IgD-negative memory B cell (primary cell): Measurements from ENCODE around the gene CD200. TPM values are rescaled to one million over a fixed set of nuclear protein-coding genes. Genes with fewer than 3 reads are reported as not detected.
A peak's percentile ranks its signal among the peaks of the same experiment; 100 is the strongest.
"Not testable (repeated sequence)": the region's sequence is repeated elsewhere in the genome, so short reads cannot be mapped to it uniquely, and the experiment has no call there.

Experiments
- H3K27ac Mint-ChIP-seq, 3 donors: one replicate each; pipeline ENCODE4 v1.8.0; 2020 to 2022; ENCODE audit warnings: mild to moderate bottlenecking in 3 of 3, mixed read lengths in 3 of 3, moderate library complexity in 1 of 3
- H3K27me3 Mint-ChIP-seq: one replicate; pipeline ENCODE4 v1.8.0; 2021; ENCODE audit warnings: mixed read lengths
- H3K36me3 Mint-ChIP-seq: one replicate; pipeline ENCODE4 v1.8.0; 2020; ENCODE audit warnings: mild to moderate bottlenecking, mixed read lengths
- H3K4me1 Mint-ChIP-seq, 3 donors: one replicate each; pipeline ENCODE4 v1.8.0; 2020 to 2022; ENCODE audit warnings: mixed read lengths in 3 of 3, mild to moderate bottlenecking in 1 of 3
- H3K4me3 Mint-ChIP-seq, 4 donors: one replicate each; pipeline ENCODE4 v1.8.0; 2020 to 2022; ENCODE audit warnings: mild to moderate bottlenecking in 4 of 4, mixed read lengths in 4 of 4, moderate library complexity in 3 of 4
- H3K9me3 Mint-ChIP-seq, 3 donors: one replicate each; pipeline ENCODE4 v1.8.0; 2020 to 2021; ENCODE audit warnings: mixed read lengths in 3 of 3, mild to moderate bottlenecking in 1 of 3
- polyA plus RNA-seq: library from polyadenylated mRNA; unstranded; fragments of 300-500 nt; fragmentation: Illumina TruSeq; gene quantifications from one replicate; pipeline ENCODE4 v1.2.3, GENCODE V29; 2021

The CD200 gene
- polyA plus RNA-seq, 1 donor from 2014 or later, result 40.9 TPM

DNA sequence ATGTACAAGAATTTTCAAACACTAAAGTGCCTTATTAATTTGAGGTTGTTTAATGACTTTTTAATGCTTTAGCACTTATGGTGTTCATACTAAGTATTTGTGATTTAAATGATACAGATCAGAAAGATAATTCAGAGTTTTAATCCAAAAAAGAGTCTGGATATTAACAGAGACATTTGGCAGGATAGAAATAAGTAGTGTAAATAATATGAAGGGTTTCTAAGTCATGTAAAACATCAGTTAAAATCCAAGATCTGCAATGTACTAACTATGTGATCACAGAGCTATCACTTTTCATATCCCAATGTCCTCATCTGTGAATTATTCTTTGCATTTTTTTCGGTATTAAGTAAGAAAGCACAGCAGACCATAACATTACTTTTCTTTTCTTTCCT, 62.9 kb downstream of the CD200 start:
- Mint-ChIP-seq H3K27me3 (no peaks in the 10 kb centered on the region), H3K4me3 (no peak overlapping the region), H3K4me1 (peaks cover 9 to 21% (median 9%) of the 10 kb centered on the region in 3 donors), H3K36me3 (no peaks in the 10 kb centered on the region), H3K9me3 (peaks cover 2 to 10% (median 3%) of the 10 kb centered on the region in 3 donors), H3K27ac (no peak overlapping the region)

- Mint-ChIP-seq H3K27me3 (no peaks in the 10 kb centered on the region), H3K4me3 (no peak overlapping the region), H3K4me1 (peaks cover 2 to 10% (median 9%) of the 10 kb centered on the region in 3 donors), H3K9me3 (peaks cover under 1 to 6% (median 3%) of the 10 kb centered on the region in 3 donors), H3K27ac (no peak overlapping the region), H3K36me3 (no peaks in the 10 kb centered on the region)
Measured at GRCh38 chr3:112397556-112397955, 64.6 kb downstream of the CD200 start.

DNA sequence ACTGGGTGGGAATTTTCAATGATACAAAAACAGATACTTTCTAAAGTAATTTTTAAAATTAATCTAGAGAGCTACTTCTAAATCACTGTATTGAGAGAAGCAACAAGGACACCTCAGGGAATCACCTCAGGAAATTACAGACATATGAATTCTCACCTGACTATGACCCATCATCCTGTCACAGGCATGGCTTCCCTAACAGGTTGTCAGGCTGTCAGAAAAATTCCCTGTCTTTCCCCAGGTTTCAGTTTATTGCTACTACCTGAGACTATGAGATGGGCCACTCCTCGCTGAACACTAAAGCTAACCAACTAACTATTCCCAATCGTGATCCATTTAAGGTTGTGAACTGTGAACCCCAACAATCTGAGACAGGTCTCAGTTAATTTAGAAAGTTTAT, 66.1 kb downstream of the CD200 start:
- Mint-ChIP-seq H3K9me3 (no peaks in the 10 kb centered on the region), H3K36me3 (no peaks in the 10 kb centered on the region), H3K27me3 (no peaks in the 10 kb centered on the region), H3K27ac (no peak overlapping the region), H3K4me3 (no peak overlapping the region), H3K4me1 (peaks cover 2 to 10% (median 9%) of the 10 kb centered on the region in 3 donors)

GRCh38 chr3:112399554-112399953, 66.6 kb downstream of the CD200 start:
- not testable (repeated sequence) for H3K36me3 Mint-ChIP-seq, H3K27ac Mint-ChIP-seq, H3K4me3 Mint-ChIP-seq, H3K4me1 Mint-ChIP-seq, H3K27me3 Mint-ChIP-seq, H3K9me3 Mint-ChIP-seq

GRCh38 chr3:112400317-112400716, 67.4 kb downstream of the CD200 start:
- not testable (repeated sequence) for H3K4me1 Mint-ChIP-seq, H3K36me3 Mint-ChIP-seq, H3K27ac Mint-ChIP-seq, H3K9me3 Mint-ChIP-seq, H3K4me3 Mint-ChIP-seq, H3K27me3 Mint-ChIP-seq

DNA sequence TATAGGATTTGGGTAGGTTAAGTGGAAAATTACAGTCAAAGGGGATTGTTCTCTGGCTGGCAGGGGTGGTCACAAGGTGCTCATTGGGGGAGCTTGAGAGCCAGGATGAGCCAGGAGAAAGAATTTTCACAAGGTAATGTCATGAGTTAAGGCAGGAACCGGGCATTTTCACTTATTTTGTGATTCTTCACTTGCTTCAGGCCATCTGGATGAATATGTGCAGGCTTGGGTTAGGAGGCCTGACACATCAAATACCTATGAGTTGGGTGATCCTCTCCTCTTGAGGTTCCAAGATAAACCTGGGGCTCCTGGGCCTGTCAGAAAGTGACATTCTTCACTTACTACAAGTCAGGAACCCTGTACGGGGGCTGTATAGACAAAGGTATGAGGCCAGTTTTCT, 68.7 kb downstream of the CD200 start:
- Mint-ChIP-seq H3K27ac (no peak overlapping the region), H3K4me1 (peaks cover 0 to 5% (median 2%) of the 10 kb centered on the region in 3 donors), H3K4me3 (no peak overlapping the region), H3K9me3 (no peaks in the 10 kb centered on the region), H3K36me3 (no peaks in the 10 kb centered on the region), H3K27me3 (no peaks in the 10 kb centered on the region)

GRCh38 chr3:112403103-112403502, 70.1 kb downstream of the CD200 start:
- peaks cover 3% of the 10 kb centered on the region for H3K36me3 Mint-ChIP-seq
- H3K27ac Mint-ChIP-seq, result no peak overlapping the region
- no peak overlapping the region for H3K4me3 Mint-ChIP-seq
- H3K9me3 Mint-ChIP-seq, result no peaks in the 10 kb centered on the region
- no peaks in the 10 kb centered on the region for H3K27me3 Mint-ChIP-seq
- peaks cover 7 to 13% (median 13%) of the 10 kb centered on the region in 3 donors for H3K4me1 Mint-ChIP-seq

GRCh38 chr3:112404924-112405549, 72.1 kb downstream of the CD200 start:
- not testable (repeated sequence) for H3K27me3 Mint-ChIP-seq, H3K4me3 Mint-ChIP-seq, H3K27ac Mint-ChIP-seq, H3K9me3 Mint-ChIP-seq, H3K36me3 Mint-ChIP-seq
- peaks cover 7 to 16% (median 13%) of the 10 kb centered on the region in 3 donors for H3K4me1 Mint-ChIP-seq

GRCh38 chr3:112405845-112406244, 72.9 kb downstream of the CD200 start:
- Mint-ChIP-seq H3K4me3 (no peak overlapping the region), H3K9me3 (no peaks in the 10 kb centered on the region), H3K36me3 (peaks cover 3% of the 10 kb centered on the region), H3K4me1 (peaks cover 7 to 16% (median 13%) of the 10 kb centered on the region in 3 donors), H3K27ac (no peak overlapping the region), H3K27me3 (no peaks in the 10 kb centered on the region)

DNA sequence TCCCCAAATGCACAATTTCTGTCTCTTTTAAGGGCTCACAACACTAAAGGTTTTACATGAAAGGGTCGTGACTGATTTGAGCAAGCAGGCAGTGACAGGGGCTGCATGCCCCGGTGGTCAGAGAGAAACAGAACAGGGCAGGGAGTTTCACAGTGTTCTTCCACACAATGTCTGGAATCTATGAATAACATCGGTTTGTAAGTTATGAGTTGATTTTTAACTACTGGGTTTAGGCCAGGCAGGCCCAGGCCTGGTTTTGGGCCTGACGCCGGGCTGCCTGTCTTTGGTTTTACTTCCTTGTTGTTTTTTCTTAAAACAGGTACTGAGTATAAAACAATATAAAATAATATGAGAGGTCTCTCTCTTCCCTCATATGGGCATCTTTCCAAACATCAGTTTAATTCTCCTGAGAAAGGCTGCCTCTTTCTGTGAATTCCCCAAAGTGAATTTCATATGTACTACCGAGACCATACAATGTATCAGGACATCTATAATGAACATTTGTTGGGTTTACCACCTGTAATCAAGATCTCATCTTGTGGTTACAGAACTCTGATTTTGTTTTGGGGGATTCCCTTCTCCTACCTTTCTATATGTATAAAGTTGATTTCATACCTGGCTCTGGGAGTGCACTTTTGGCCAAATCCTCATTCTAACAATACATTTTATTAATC, 74.4 kb downstream of the CD200 start:
- H3K4me1 Mint-ChIP-seq, result peaks cover 11 to 22% (median 14%) of the 10 kb centered on the region in 3 donors
- peak overlapping the region; percentile 38 to 84 (median 78) for H3K27ac Mint-ChIP-seq
- H3K36me3 Mint-ChIP-seq, result peaks cover 3% of the 10 kb centered on the region
- H3K4me3 Mint-ChIP-seq, result peak overlapping the region in 2 of 4 donors; percentile 52 to 74
- no peaks in the 10 kb centered on the region for H3K9me3 Mint-ChIP-seq
- no peaks in the 10 kb centered on the region for H3K27me3 Mint-ChIP-seq

DNA sequence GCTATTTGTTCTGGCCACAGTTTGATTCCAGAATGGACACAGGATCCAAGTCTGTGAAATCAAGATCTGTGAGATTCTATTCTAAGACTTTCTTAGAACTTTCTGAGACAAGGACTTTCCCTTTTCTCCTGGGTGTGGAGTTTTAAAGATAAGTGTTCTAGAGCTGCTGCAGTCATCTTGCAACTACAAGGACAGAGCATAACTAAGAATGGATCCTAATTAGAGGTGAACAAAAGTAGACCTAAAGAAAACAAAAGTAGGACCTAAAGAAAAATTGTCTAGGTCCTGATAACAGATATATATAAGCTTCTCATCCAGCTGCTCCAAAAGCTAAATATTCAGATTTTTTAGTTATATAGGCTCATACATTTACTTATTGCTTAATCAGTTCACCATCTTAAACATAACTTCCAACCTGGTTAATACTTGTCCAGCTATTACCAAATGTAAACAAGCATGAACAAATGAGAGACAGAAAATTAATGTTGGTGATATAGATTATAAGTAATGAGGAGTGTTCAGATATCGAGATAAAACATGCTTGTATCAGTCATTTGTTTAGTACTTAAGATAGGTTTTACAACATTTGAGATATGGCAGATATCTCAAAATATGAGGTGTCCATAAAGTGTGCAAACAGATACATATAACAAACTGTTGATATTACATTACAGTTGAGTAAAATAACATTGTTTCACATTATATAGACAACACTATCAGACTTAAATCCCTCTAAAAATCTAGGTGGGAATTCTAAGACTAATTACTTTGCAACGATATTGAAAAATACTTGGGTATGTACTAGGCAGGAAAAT, 75.1 kb downstream of the CD200 start:
- Mint-ChIP-seq H3K4me3 (peak overlapping the region in 2 of 4 donors; percentile 29 to 60), H3K4me1 (peaks cover 19 to 30% (median 20%) of the 10 kb centered on the region in 3 donors), H3K36me3 (peaks cover 3% of the 10 kb centered on the region), H3K9me3 (no peaks in the 10 kb centered on the region), H3K27me3 (no peaks in the 10 kb centered on the region), H3K27ac (peak overlapping the region in 1 of 3 donors; percentile 38)

- Mint-ChIP-seq H3K27ac (no peak overlapping the region), H3K36me3 (peaks cover 3% of the 10 kb centered on the region), H3K27me3 (no peaks in the 10 kb centered on the region), H3K9me3 (no peaks in the 10 kb centered on the region), H3K4me3 (no peak overlapping the region), H3K4me1 (peaks cover 22 to 34% (median 26%) of the 10 kb centered on the region in 3 donors)
Measured at GRCh38 chr3:112409041-112409440, 76.1 kb downstream of the CD200 start.

DNA sequence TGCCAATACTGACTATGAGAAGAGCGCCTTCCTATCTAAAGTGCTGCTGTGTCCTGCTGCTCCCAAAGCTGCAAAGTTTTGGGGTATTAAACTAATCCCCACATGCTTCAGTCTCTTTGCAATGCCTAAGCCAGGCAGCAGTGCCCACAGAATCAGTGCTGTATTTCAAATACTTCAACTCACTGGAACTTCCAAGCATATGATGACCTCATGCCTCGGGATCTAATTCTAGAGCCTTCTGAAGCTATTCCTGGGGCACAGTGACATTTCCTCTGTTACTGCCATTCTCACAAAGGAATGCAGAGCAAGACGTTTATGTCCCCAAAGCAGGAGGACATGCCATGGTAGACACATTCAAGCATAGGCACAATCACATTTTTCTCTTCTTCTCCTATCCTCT, 78.5 kb downstream of the CD200 start:
- peaks cover 3% of the 10 kb centered on the region for H3K36me3 Mint-ChIP-seq
- no peaks in the 10 kb centered on the region for H3K27me3 Mint-ChIP-seq
- H3K4me3 Mint-ChIP-seq, result no peak overlapping the region
- H3K27ac Mint-ChIP-seq, result no peak overlapping the region
- H3K9me3 Mint-ChIP-seq, result peaks cover 0 to 2% (median under 1%) of the 10 kb centered on the region in 3 donors
- peaks cover 22 to 37% (median 22%) of the 10 kb centered on the region in 3 donors for H3K4me1 Mint-ChIP-seq
